ENCODE measurements around the gene CSTF3.
"Not testable (repeated sequence)": the region's sequence is repeated elsewhere in the genome, so short reads cannot be mapped to it uniquely, and the experiment has no call there.

CSTF3 gene

DNA sequence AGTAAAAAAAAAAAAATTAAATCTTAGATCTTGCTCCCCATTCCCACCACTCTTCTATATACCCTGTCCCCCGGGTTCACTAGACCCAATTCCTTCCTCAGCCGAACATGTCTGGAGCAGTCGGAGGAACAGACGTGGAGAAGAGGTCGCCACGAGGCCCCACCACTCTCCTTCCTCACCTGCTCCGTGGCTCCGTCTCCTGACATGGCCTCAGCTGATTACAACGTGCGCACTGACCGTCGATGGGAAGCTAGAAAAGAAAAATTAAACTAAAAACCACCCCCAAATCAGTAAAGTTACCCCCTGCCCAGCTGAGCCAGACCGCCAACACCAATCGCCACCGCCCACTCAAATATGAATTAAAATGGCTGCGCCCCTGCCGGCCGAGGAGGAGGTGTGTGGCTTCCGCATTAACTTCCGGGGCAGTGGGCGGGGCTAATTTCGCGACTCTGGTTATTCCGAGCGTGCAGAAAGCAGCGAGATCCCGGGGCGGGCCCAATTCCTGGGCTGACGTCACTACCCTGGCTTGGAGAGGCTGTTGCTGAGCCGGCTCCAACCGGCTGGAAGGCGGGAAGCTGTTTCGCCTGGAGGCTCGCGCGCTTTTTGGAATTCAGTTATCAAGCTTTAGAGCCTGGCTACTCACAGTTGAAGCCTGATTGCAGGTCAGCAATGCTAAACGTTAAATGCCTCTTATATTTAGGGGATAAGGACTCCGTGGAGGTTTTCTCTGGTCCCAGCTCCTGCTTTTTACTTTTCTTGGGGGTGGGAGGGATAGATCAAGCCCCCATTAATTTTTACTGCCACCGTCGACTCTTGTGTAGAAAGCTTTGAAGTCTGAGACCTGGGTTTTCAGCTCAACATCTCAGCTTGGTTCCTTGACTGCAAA is at the start of gene CSTF3:
TSS of gene CSTF3 (minus strand) at position 361 of the 886 bp plus-strand sequence. CDS start at position 206, 155 bp downstream.
- peak; percentile 99 for DNase-seq

DNA sequence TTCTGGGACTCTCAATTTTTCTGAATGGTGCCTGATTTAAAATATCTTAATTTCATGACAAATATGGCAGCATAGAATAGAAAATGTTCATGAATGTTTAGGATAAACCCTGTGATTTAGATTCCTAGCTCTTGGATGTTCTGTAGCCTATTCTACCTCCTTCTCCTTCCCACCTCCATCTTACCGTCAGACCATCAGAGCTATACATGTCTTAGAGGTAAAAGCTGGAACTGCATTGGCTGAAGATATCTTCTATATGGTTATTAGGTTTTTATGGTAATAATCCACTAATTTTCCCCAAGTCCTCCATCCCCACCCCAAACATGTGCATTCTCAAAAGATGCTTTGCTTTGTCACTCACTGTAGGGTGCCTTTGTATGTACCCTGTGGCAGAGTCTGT is 46.9 kb upstream of the CSTF3 start:
- no peak for DNase-seq

DNA sequence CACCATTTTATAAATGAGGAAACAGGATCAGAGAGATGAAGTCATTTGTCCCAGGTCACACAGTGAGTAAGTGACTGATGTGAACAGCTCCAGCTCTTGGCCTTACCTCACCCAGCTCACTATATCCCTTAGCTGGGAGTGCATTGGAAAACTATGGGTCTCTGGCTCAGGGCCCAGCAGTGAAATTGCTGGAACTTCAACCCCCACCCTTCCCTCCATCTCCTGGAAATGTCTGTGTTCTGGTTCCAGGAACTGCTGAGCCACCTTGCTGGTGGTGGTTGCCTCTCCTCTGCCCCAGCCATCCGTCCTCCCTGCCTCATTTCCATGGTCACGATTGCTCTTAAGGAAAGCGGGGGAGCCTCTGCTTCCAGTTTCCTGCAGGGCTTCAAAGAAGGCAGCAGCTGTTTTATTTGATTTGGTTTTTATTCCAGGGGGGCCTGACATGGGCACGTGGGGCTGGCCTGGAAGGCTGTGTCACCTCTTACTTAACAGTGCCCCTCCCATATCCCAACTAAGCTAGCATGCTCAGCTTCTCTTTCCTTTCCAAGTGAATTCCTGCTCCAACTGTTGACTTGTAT is 46.2 kb upstream of the CSTF3 start:
- DNase-seq, result no peak

DNA sequence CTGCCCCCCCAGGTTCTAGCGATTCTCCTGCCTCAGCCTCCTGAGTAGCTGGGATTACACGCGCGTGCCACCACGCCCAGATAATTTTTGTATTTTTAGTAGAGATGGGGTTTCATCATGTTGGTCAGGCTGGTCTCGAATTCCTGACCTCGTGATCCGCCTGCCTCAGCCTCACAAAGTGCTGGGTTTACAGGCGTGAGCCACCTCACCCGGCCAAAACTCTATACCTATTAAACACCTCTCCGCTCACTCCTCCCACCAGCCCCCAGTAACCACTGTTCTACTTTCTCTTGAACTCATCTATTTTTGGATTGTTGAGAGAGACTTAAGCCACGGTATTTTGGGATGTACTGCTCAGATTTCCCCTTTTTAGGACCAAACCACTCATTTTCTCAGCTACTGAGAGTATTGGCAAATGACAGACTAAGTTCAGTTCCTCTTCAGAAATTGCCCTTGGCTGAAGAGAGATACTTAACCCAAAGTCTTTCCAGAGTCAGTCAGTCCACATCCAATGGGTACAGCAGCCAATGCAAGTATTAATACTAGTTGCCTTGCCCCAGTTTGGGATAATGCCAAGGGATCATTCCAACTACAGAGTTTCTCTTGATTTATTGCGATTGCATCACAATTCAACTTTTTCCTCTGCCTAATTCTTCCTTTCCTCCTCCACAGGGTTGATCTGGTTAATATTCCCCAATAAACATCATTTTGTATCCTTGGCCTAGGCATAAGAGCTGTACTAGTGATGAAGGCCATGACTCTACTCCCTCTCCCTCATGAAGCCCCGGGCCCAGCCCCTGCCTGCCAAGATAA is 36.8 kb upstream of the CSTF3 start:
- DNase-seq, result no peak

DNA sequence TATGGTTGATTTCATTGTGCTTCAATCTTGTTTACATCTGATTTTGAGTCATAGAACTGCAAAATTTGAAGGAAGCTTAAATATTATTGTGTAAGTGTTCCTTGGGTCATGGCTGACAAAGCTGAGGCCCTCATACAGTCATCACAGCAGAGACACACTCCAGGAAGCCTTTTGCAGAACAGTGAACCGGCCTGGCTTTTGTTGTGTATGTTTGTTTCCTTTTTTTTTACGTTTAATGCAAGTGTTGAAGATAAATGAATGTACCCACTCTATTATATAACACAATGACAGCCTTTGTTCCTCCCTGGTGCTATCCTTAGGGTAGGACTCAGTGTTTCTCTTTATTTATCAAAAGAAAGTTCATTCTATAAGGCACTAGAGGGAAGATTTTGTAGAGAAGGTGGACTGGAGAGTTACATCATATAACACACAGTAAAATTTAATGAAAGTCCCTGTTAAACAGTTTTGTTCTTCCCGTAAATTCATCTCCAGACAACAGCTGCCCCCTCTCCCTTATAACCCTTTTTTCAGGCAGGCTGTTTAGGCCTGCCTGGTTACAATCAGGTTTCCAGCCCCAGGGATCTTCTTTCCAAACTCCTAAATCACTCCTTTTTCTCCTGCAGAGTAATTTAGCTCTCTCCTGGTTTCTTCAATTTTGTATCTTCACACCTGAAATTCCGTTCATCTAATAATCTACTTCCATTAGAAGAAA is 34.3 kb upstream of the CSTF3 start:
- no peak for DNase-seq

DNA sequence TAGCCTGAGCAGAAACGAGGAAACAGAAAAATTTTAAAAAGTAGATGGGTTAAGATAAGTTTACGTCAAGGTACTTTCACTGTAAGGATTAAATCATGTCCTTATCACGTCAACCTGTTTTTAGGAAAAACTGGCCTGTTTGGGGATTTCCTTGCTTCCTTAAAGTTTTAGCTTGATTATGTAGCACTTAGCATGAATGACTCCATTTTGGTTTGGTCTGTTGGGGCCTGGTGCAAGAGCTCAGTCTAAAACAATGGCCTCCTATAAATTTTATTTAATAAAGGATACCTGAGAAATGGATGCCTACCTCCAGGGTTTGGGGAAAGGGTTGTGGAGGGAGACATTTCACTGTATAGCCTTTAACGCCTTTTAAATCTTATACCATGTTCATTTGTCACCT is 33.2 kb upstream of the CSTF3 start:
- DNase-seq, result no peak

DNA sequence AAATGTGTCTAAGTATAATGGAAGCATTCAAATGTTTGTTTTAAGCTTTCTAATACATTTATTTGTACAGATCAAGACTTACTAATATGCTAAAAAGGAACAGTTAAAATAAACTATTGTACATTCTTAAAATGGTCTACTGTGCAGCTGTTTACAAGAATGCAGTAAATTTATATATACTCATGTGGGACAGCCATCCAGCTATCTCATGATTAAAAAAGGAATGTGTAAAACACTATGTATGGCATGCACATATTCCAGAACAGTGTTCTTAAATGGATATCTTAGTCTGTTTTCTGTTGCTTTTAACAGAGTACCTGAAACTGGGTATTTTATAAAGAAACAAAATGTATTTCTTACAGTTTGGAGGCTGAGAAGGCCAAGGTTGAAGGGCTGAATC is 30.2 kb upstream of the CSTF3 start:
- DNase-seq, result no peak

DNA sequence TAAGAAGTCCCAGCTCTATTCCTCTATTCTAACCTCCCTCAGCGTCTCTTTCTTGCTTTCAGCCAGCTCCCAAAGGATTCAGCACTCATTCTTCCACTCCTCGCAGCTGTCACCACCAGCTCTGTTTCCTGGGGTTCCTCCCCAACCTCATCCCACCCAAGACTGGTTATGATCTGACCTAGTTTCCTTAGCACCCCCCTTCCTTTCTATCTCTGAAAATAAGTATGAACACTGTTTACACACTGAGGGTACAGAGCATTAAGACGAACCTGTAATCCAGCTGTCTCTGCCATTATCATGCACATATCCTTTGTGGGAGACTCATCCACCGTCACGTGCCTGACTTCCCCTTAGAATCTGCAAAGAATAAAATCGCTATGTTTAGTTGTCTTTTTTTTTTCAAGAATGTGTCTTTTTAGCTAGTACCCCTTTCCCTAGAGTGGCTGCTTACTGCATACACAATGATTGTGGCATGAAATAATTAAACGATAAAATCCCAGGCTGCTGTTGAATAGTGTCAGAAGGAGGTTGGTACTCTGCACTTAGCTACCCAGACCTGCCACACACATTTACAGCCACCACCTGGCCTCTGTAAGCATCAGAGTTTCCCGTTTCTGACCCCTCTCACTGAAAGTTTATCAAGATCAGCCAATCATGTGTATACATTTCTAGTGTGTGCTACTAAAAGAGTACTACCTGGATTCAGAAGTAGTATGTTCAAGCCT is 26.9 kb upstream of the CSTF3 start:
- no peak for DNase-seq

DNA sequence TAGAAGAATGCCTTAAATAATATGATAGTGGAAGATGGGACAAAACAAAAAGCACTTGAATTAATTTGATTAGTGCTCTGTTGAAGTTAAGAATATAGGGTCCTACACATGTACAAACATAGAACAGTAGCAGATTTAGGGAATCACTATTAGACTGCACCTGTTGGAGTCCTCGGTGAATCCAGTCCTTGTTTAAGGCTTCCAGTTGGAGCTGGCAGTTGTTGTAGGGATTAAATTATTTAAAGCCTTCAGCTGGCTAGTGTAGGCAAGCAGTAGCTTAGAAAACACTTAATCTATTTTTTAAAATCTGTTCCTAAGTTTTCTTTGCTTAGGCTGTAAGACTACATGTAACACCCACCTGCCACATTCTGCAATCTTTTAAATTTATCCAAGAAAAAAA is 24.5 kb upstream of the CSTF3 start:
- DNase-seq, result no peak

DNA sequence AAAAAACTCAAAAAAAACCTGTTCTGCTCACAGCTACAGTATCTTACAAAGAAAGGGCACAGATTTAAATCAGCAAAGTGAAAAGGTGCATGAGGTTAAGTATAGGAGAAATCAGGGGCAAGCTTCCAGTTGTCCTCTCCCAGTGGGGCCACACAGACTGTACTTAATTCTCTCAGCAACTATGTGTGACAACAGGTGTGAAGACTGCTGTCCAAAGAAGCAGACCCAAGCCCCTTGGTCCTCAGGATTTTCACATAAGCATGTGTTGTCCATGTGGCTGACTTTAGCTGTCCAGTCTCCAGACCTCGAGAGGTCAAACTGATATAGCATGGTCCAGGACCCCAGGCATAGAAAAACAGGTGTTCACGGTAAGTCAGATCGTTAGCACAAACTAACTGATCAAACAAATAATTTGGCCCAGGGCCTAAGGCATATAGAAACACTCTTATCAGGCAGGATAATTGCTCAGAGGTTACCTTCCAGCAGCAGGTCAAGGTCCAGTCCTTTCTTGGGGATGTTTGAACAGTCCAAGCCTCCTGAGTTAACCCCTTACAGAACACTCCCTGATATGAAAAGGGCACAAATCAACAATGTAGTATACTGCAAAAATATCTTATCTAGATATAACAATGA is 21.1 kb upstream of the CSTF3 start:
- no peak for DNase-seq

DNA sequence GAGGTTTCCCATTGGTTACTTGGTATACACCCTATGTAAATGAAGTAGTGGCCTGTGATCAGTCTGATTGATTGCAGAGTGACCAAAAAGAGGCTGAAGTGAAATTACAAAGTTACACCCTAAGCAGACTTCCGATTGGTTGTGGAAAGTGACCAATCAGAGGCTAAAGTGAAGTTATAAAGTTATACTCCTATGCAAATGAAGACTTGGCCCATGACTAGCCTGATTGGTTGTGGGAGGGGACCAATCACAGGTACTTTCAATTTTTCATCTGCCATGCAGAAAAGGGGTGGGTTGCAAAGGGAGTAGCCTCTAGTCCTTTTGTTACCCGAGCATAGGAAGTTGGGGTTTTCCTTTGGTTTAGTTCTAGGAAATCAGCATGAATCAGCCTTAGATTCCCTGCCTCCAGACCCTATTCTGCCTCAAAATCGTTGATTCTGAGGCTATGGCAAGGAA is 18.1 kb upstream of the CSTF3 start:
- no peak for DNase-seq

DNA sequence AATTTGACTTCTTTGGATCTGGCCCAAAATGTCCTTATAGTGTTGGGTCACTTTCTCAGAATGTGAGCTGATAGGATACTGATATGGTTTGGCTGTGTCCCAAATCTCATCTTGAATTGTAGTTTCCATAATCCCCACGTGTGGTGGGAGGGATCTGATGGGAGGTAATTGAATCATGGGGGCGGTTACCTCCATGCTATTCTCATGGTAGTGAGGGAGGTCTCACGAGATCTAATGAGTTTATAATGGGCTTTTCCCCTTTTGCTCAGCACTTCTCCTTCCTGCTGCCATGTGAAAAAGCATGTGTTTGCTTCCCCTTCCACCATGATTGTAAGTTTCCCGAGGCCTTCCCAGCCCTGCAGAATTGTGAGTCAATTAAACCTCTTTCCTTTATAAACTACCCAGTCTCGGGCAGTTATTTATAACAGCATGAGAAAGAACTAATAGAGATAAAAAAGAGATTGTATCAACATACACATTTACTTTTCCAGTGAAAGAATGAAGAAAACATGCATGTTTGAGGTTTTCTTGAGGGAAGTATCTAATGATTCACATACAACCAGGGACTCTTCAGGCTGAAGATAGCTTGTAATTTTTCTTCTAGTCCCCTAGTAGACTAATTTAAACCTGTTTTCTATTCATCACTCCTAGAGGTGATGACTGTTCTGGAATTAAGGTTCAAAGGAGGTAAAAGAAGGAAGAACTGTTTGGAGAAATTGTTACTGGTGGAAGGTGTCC is 17.3 kb upstream of the CSTF3 start:
- no peak for DNase-seq

DNA sequence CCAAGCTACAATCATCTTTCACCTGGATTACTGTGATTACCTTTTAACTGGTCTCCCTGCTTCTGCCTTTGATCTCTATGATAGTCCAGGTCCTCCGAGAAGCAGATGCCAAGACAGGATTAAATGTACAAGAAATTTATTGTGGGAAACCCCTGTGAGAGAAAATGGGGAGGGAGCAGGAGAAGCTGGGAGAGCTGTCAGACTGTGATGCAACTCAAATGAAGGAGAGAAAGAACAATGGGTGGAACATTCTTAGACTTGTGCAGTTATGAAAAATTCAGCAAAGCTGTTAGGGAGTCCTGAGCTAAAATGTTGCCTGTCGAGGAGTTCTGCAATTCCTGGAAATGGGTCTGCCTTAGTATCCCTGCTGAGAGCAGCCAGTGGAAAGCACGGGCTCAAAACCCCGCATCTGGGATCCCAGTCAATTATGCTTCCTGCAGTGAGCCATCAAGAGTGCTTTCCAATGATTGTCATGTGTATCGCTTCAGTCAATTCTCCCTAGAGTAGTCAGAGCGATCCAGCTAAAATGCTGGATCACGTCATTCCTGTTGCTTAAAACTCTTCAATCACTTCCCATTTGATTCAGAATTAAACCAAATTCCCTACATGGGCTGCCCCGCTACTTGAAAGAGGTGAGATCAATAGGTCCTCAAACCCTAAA is 16.5 kb upstream of the CSTF3 start:
- no peak for DNase-seq

DNA sequence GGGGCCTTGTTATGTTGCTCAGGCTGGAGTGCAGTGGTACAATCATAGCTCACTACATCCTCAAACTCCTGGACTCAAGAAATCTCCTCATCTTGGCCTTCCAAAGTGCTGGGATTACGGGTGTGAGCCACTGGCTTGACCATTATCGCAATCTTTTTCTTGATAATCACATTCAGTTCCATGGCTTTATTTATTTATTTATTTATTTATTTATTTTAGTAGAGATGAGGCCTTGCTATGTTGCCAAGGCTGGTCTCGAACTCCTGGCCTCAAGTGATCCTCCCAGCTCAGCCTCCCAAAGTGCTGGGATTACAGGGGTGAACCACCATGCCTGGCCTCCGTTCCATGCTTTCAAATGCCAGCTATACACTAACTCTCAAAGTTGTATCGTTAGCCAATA is 15.5 kb upstream of the CSTF3 start:
- not testable (repeated sequence) for DNase-seq

DNA sequence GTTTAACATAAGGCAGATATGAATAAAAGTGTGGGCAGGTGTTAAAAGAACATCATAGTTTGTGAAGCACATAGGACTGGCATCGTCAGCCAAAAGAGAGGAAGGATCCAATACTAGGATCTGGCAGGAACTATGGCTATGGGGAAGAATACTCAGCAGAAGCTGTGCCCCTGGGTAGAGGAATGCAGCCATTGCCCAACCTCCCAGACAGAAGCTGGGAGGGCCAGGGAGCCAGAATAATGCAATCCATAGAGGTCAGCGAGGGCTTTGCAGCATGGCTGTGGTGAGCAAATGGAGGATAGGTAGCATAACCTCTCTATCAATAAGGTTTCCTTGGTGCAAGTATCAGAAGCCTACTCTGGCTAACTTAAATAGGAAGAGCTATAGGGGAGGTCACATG is 11.7 kb upstream of the CSTF3 start:
- DNase-seq, result no peak

DNA sequence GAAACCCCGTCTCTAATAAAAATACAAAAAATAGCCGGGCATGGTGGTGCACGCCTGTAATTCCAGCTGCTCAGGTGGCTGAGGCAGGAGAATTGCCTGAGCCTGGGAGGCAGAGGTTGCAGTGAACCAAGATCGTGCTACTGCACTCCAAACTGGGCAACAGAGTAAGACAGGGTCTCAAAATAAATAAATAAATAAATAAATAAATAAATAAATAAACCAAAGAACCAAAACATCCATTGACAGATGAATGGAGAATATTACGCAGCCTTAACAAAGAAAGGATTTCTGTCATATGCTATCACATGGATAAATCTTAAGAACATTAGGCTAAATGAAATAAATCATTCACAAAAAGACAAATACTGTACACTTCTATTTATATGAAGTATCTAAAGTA is 11.1 kb upstream of the CSTF3 start:
- no peak for DNase-seq

DNA sequence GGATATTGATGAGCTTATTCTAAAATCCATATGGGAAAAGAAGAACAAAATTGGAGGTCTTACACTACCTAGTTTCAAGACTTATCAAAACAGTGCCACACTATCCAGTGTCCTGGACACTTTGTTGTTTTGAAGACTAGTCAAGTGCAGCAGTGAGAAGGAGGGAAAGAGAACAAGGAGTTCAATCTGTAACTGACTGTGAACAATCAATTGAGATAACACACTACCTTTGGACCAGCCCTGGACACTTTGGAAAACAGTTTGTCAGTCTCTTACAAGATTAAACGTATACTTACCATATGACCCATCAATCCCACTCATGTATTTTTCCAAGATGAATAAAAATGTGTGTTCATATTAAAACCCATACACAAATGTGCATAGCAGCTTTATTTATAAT is 10.0 kb upstream of the CSTF3 start:
- DNase-seq, result no peak

DNA sequence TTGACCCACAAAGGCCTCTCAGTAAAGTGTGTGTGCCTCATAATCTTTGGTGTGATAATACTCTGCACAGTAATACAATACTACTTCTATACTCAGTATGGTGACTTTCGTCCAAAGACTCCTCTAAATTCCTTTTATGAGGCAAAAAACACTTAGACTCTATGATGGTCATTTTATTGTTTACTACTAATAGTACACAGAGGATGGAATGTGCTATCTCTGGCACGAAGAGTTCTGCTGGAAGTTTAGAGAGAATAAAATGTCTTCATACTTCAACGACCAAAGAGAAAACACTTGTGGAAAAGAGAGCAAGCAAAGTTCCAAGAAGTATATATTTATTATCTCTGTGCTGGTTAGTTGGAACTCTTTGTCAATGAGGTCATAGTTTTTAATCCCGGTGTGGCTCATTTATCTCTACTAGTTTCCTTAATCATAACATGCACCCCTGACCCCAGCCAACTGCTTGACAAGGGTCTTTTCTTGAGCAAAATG is 7.5 kb upstream of the CSTF3 start:
- no peak for DNase-seq

DNA sequence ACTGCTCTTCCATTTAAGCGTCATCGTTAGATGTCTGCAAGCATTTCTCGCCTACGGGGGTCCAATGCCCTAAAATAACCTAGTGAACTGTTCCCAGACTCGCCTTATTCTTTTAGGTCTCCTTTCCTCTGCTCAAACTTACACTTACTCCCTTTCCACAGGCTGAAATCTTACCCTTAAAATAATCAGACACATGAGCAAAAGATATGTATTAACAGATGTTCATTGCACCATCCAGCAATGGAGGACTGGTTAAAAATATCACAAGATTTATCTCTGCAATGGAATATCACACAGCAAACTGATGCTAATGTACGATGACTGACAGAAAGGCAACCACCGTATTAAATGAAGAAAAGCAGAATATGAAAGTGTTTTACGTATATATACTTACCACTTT is 1.6 kb upstream of the CSTF3 start:
- no peak for DNase-seq

DNA sequence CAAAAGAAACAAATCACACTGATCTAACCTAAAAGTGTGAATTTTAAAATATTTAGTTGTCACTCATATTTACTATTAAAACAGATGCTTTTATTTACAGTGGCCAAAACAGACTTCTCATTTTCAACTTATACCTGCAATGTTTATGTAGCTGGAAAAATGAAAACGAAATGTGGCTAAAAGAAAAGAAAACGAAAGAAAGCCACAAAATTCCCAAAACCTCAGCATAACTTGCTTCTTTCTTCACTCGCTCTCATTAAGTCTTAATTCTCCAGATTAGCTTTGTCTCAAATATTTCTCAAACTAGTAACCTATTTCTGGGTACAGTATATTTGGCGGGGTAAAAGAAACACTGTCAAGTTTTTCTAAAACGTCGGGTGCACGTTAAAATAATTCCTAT is 693 bp downstream of the CSTF3 start:
- DNase-seq, result no peak

Measured in activated CD4-positive, alpha-beta T cell treated with anti-CD3 and anti-CD28 coated beads for 48 hours (primary cell).